A549 (cell line): ENCODE data around the gene ZNF48. TPM values are rescaled to one million over a fixed set of nuclear protein-coding genes. Genes with fewer than 3 reads are reported as not detected.

ENCODE experiments used
- ATAC-seq, 2 experiments: fragments of 200-7000 bp in 1 of 2; fragments of >200 bp in 1 of 2; cut with Nextera tagmentation in 1 of 2; cut with Tn5 transposase in 1 of 2; 3 replicates each; pipeline versions ENCODE4 v1.8.0 to v1.9.1; 2018 to 2020; ENCODE audit warnings: mild to moderate bottlenecking in 1 of 2, moderate library complexity in 1 of 2
- CTCF ChIA-PET: fragments of 300-600 bp; sonication (Branson Sonifier 250); formaldehyde crosslinking; extraction: SDS; loops from one replicate; lab custom pipeline; 2021; ENCODE audit warnings: antibody characterized with exemption, inconsistent platforms; lab: Yijun Ruan, JAX
- POLR2A ChIA-PET: fragments of 350-600 bp; formaldehyde crosslinking; extraction: SDS; loops from one replicate; lab custom pipeline; 2021; ENCODE audit warnings: antibody characterized with exemption, inconsistent platforms; lab: Yijun Ruan, JAX
- DNase-seq, 2 experiments: peaks; one replicate each; pipeline versions ENCODE4 v3.0.0 to v3.0.0-alpha.2; 2011 to 2016; ENCODE audit warnings: low read depth in 1 of 2, low spot score in 1 of 2
- FAIRE-seq: peaks from 2 replicates; lab custom pipeline; 2011; peaks lifted over from hg19 to GRCh38; lab: Jason Lieb, UNC
- H3K27ac ChIP-seq, 2 experiments: fragments of >200 bp; sonication (Bioruptor Twin); formaldehyde crosslinking; 3 replicates each; pipeline ENCODE4 v1.5.1; 2016 to 2017
- H3K4me1 ChIP-seq: fragments of >200 bp; sonication (Bioruptor Twin); formaldehyde crosslinking; 3 replicates; pipeline ENCODE4 v1.6.1; 2016
- H3K4me2 ChIP-seq: fragments of >200 bp; sonication (Bioruptor Twin); formaldehyde crosslinking; 3 replicates; pipeline ENCODE4 v1.6.1; 2016
- H3K4me3 ChIP-seq: fragments of >200 bp; sonication (Bioruptor Twin); formaldehyde crosslinking; 3 replicates; pipeline ENCODE4 v1.5.1; 2016
- H3K9me3 ChIP-seq: fragments of >200 bp; sonication (Bioruptor Twin); formaldehyde crosslinking; 3 replicates; pipeline ENCODE4 v1.6.1; 2016
- ATOH8 ChIP-seq: fragments of 250-450 bp; sonication (Bioruptor Pico); IDR thresholded peaks from 2 replicates; pipeline ENCODE4 v1.5.0; 2020; ENCODE audit warnings: low read depth, mild to moderate bottlenecking, moderate library complexity
- BCL3 ChIP-seq: fragments of >200 bp; sonication (Bioruptor Twin); formaldehyde crosslinking; IDR thresholded peaks from 3 replicates; pipeline ENCODE4 v1.6.1; 2016
- BHLHE40 ChIP-seq: IDR thresholded peaks from 2 replicates; pipeline ENCODE4 v1.6.1; 2012; ENCODE audit warnings: low read depth, low read length, inconsistent platforms
- CBX8 ChIP-seq: fragments of 200-600 bp; sonication (generic); IDR thresholded peaks from 2 replicates; pipeline ENCODE4 v1.6.1; 2016
- CEBPB ChIP-seq, 2 experiments: fragments of >200 bp in 1 of 2; sonication (Bioruptor Twin) in 1 of 2; formaldehyde crosslinking in 1 of 2; IDR thresholded peaks; 2 replicates each; pipeline ENCODE4 v1.6.1; 2012 to 2016
- CHD4 ChIP-seq: fragments of 200-600 bp; sonication (generic); IDR thresholded peaks from 2 replicates; pipeline ENCODE4 v1.6.1; 2016; ENCODE audit warnings: antibody characterized with exemption, mild to moderate bottlenecking, borderline replicate concordance
- E2F6 ChIP-seq: IDR thresholded peaks from 2 replicates; pipeline ENCODE4 v1.6.1; 2012; ENCODE audit warnings: low read depth, borderline replicate concordance
- EHF ChIP-seq: fragments of 250-450 bp; sonication (Bioruptor Pico); IDR thresholded peaks from 2 replicates; pipeline ENCODE4 v1.5.0; 2020; ENCODE audit warnings: mild to moderate bottlenecking
- EHMT2 ChIP-seq: fragments of 200-600 bp; sonication (generic); IDR thresholded peaks from 2 replicates; pipeline ENCODE4 v1.6.1; 2016; ENCODE audit warnings: antibody characterized with exemption, low read depth, mild to moderate bottlenecking, moderate library complexity
- ELK1 ChIP-seq: fragments of 150-350 bp; IDR thresholded peaks from 2 replicates; pipeline ENCODE4 v1.6.1; 2014; ENCODE audit warnings: low read depth, mild to moderate bottlenecking, low read length
- EP300 ChIP-seq, 2 experiments: fragments of >200 bp; sonication (Bioruptor Twin); formaldehyde crosslinking; IDR thresholded peaks; 2 replicates in 1 of 2; 3 replicates in 1 of 2; pipeline ENCODE4 v1.6.1; 2016 to 2017
- ESRRA ChIP-seq: fragments of 150-350 bp; IDR thresholded peaks from 2 replicates; pipeline ENCODE4 v1.6.1; 2014; ENCODE audit warnings: mild to moderate bottlenecking, low read length, borderline replicate concordance
- FOSB ChIP-seq: fragments of 250-450 bp; sonication (Bioruptor Pico); IDR thresholded peaks from 2 replicates; pipeline ENCODE4 v1.5.0; 2020; ENCODE audit warnings: mild to moderate bottlenecking, moderate library complexity
- FOXS1 ChIP-seq: fragments of 250-450 bp; sonication (Bioruptor Pico); IDR thresholded peaks from 2 replicates; pipeline ENCODE4 v1.5.0; 2020; ENCODE audit warnings: mild to moderate bottlenecking, moderate library complexity
- GATA3 ChIP-seq: IDR thresholded peaks from 2 replicates; pipeline ENCODE4 v1.6.1; 2012; ENCODE audit warnings: borderline replicate concordance
- HDAC2 ChIP-seq: fragments of 200-600 bp; sonication (generic); IDR thresholded peaks from 2 replicates; pipeline ENCODE4 v1.6.1; 2016
- HEYL ChIP-seq: fragments of 250-450 bp; sonication (Bioruptor Pico); IDR thresholded peaks from 2 replicates; pipeline ENCODE4 v1.8.0; 2021; ENCODE audit warnings: mild to moderate bottlenecking, moderate library complexity
- HMGXB4 ChIP-seq: fragments of 250-450 bp; sonication (Bioruptor Pico); IDR thresholded peaks from 2 replicates; pipeline ENCODE4 v1.5.0; 2021; ENCODE audit warnings: mild to moderate bottlenecking, moderate library complexity, borderline replicate concordance
- HOXB13 ChIP-seq: fragments of 250-450 bp; sonication (Bioruptor Pico); IDR thresholded peaks from 2 replicates; pipeline ENCODE4 v1.5.0; 2020; ENCODE audit warnings: low read depth, mild to moderate bottlenecking, moderate library complexity
- JUN ChIP-seq, 2 experiments: fragments of >200 bp; sonication (Bioruptor Twin); formaldehyde crosslinking; IDR thresholded peaks; 2 replicates in 1 of 2; 3 replicates in 1 of 2; pipeline ENCODE4 v1.6.1; 2016 to 2017
- JUNB ChIP-seq: fragments of >200 bp; sonication (Bioruptor Twin); formaldehyde crosslinking; IDR thresholded peaks from 2 replicates; pipeline ENCODE4 v1.6.1; 2016
- KDM1A ChIP-seq: fragments of 200-600 bp; sonication (generic); IDR thresholded peaks from 2 replicates; pipeline ENCODE4 v1.6.1; 2016; ENCODE audit warnings: low read depth, mild to moderate bottlenecking
- MAFK ChIP-seq: fragments of 450-650 bp; IDR thresholded peaks from 2 replicates; pipeline ENCODE4 v1.6.1; 2014; ENCODE audit not compliant: partially characterized antibody
- MAZ ChIP-seq: fragments of 150-350 bp; IDR thresholded peaks from 2 replicates; pipeline ENCODE4 v1.6.1; 2014; ENCODE audit warnings: antibody characterized with exemption, low read depth, low read length, borderline replicate concordance
- MYC ChIP-seq: IDR thresholded peaks from 2 replicates; pipeline ENCODE4 v1.6.1; 2012; ENCODE audit warnings: mild to moderate bottlenecking, inconsistent platforms, low read length, improper control_type of control experiment, borderline replicate concordance
- NR3C1 ChIP-seq: fragments of >200 bp; sonication (Bioruptor Twin); formaldehyde crosslinking; IDR thresholded peaks from 3 replicates; pipeline ENCODE4 v1.6.1; 2017
- PHF8 ChIP-seq: fragments of 200-600 bp; sonication (generic); IDR thresholded peaks from 2 replicates; pipeline ENCODE4 v1.6.1; 2016; ENCODE audit warnings: low read depth, mild to moderate bottlenecking, antibody characterized with exemption, moderate library complexity, borderline replicate concordance
- POLR2AphosphoS2 ChIP-seq: conservative IDR thresholded peaks from 2 replicates; pipeline ENCODE4 v1.6.1; 2012; ENCODE audit warnings: low read length, improper control_type of control experiment, inconsistent platforms
- RCOR1 ChIP-seq: fragments of 150-350 bp; IDR thresholded peaks from 2 replicates; pipeline ENCODE4 v1.6.1; 2014; ENCODE audit warnings: antibody characterized with exemption, low read length, low read depth
- RNF2 ChIP-seq: fragments of 200-600 bp; sonication (generic); IDR thresholded peaks from 2 replicates; pipeline ENCODE4 v1.6.1; 2016; ENCODE audit warnings: low read depth, mild to moderate bottlenecking, antibody characterized with exemption, moderate library complexity, borderline replicate concordance
- SREBF2 ChIP-seq: fragments of 450-650 bp; IDR thresholded peaks from 2 replicates; pipeline ENCODE4 v1.6.1; 2014; ENCODE audit warnings: mild to moderate bottlenecking, moderate library complexity
- TFCP2L1 ChIP-seq: fragments of 250-450 bp; sonication (Bioruptor Pico); IDR thresholded peaks from 2 replicates; pipeline ENCODE4 v1.5.0; 2021; ENCODE audit warnings: mild to moderate bottlenecking
- ZSCAN20 ChIP-seq: fragments of 250-450 bp; sonication (Bioruptor Pico); IDR thresholded peaks from 2 replicates; pipeline ENCODE4 v1.8.0; 2022; ENCODE audit warnings: mild to moderate bottlenecking, moderate library complexity
- WGBS: methylation state at CpG from one replicate; pipeline ENCODE4 v1.1.6; 2017; ENCODE audit errors: missing lambda C conversion rate; 5-methylcytosine and 5-hydroxymethylcytosine counted together
- polyA plus RNA-seq, 4 experiments: library from polyadenylated mRNA; depleted of rRNA in 3 of 4; stranded (reverse); fragments of >200 nt; fragmentation: RNase III in 1 of 4; extraction: RNeasy Plus Mini Kit Qiagen cat#74134 plus additional on column Dnase treatment in 1 of 4; gene quantifications; 2 replicates in 3 of 4; 3 replicates in 1 of 4; pipeline ENCODE4 v1.2.3, GENCODE V29; 2011 to 2017
- TF ChIP-seq, protein P1 (sequence below): fragments of 450-650 bp; IDR thresholded peaks from 2 replicates; pipeline ENCODE4 v1.6.1; 2014; ENCODE audit warnings: antibody characterized with exemption

ZNF48 gene
- polyA plus RNA-seq, 2 of the 4 experiments (the other 2 are of a cell fraction), result 9.3 to 10.4 TPM

GRCh38 chr16:30407102-30407803, 12.0 kb downstream of the ZNF48 start, which contains the start of gene ZNF771 (continued):
- TF ChIP-seq SREBF2 (no peak), HDAC2 (no peak), MAFK (peak; percentile 3), HMGXB4 (CRISPR knock-in tag) (no peak), PHF8 (peak; percentile 85), RNF2 (no peak), TFCP2L1 (no peak), ESRRA (no peak), EHF (CRISPR knock-in tag) (no peak), KDM1A (no peak), HOXB13 (CRISPR knock-in tag) (no peak), CBX8 (no peak), NR3C1 (no peak), ELK1 (no peak), MAZ (no peak), RCOR1 (no peak), MYC (peak; percentile 89; the same call in 1 of the 2 replicates), E2F6 (peak; percentile 60; the same call in 1 of the 2 replicates), EP300 (IDR thresholded peaks at IDR 0.05) (no peak), POLR2AphosphoS2 (no peak), GATA3 (no peak), HEYL (no peak), FOXS1 (CRISPR knock-in tag) (no peak)
- TF ChIP-seq, protein P1, sequence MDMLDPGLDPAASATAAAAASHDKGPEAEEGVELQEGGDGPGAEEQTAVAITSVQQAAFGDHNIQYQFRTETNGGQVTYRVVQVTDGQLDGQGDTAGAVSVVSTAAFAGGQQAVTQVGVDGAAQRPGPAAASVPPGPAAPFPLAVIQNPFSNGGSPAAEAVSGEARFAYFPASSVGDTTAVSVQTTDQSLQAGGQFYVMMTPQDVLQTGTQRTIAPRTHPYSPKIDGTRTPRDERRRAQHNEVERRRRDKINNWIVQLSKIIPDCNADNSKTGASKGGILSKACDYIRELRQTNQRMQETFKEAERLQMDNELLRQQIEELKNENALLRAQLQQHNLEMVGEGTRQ, result peak; percentile 82

DNA sequence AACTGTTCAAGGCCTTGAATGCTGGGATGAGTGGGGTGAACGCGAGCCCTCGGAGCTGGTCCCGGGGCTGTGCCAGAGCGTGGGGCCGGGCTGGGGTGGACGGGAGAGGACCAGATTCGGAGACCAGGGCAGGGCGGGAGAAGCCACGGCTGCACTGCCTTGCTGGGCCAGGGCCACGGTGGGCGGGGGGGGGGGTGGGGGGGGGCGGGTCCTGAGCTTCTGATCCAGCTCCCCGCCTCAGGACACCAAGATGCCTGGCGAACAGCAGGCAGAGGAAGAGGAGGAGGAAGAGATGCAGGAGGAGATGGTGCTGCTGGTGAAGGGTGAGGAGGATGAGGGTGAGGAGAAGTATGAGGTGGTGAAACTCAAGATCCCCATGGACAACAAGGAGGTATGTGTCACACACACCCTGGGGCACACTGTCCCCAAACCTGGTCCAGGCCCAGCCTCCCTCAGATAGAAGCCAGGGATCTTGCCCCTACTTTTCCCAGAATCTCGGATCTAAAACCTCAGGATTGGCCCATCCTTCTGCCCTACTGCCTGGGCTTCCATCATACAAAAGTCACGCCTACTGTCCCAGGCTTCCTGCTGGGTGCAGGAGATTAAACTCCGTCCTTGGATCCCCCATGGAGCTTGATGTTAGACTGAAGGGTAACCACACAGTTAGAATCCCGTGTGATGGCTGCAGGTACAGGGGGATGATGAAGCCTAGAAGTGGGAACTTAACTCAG, 12.7 kb downstream of the ZNF48 start:
- CTCF ChIA-PET, result interaction anchor here (0.7 to 7.5 kb wide), 15 partner anchors 10 to 316 kb away, joined by 3 to 149 read pairs (median 6); partner anchors contain the start of genes CD2BP2, DCTPP1, GDPD3 and SEPTIN1
- TF ChIP-seq JUNB (no peak), SREBF2 (no peak), EHMT2 (no peak), ATOH8 (CRISPR knock-in tag) (no peak), ZSCAN20 (CRISPR knock-in tag) (no peak), EP300 (IDR thresholded peaks at IDR 0.05) (no peak), CEBPB (IDR thresholded peaks at IDR 0.05) (no peak), BCL3 (no peak), FOSB (no peak), CHD4 (no peak), JUN (IDR thresholded peaks at IDR 0.05) (no peak), BHLHE40 (no peak), POLR2AphosphoS2 (no peak)
- FAIRE-seq (no peak), ATAC-seq (peak; percentile 9 to 41; a peak in 5 of 6 replicates), DNase-seq (no peak)
- H3K27ac ChIP-seq, result peak overlapping the region; percentile 80 to 92
- POLR2A ChIA-PET, result interaction anchor here (0.7 to 2.1 kb wide), 9 partner anchors 8 to 208 kb away, joined by 3 to 16 read pairs (median 6); partner anchors contain the start of genes DCTPP1 and ZNF48
- peak overlapping the region; percentile 94 for H3K4me2 ChIP-seq
- 36% methylated on average over 6 of the region's 19 CpGs for WGBS
- peaks cover 23% of the 10 kb centered on the region for H3K4me1 ChIP-seq
- H3K9me3 ChIP-seq, result no peaks in the 10 kb centered on the region
- H3K4me3 ChIP-seq, result peak overlapping the region; percentile 62
